HG03045 (cell line): ENCODE measurements around the gene VPS36.
"Not testable (repeated sequence)": the region's sequence is repeated elsewhere in the genome, so short reads cannot be mapped to it uniquely, and the experiment has no call there.

Source experiments
- ATAC-seq: cut with Tn5 transposase; IDR thresholded peaks from one replicate; pipeline ENCODE4 v1.9.1; 2021; ENCODE audit warnings: mild to moderate bottlenecking, moderate library complexity; ENCODE audit not compliant: unreplicated experiment

VPS36 gene

GRCh38 chr13:52447354-52447753 is 3.1 kb downstream of the VPS36 start:
- ATAC-seq = no peak

DNA sequence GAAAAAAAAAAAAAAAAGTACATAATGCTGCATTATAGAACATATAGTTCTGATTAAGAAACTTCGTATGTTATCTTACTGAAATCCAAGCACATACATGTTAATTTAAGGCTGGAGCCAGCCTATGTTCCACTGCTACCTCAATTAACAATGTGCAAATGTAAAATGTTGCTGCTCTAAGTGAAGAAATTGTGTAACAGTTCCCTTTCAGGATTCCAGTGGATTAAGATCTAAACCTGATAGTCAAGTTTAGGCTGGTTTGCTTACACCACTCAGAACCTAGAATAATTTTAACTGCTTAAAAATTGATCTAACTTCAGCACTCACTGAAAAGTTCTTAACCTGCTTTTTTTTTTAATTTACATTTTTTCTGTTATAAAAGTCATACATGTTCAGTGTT is 4.2 kb downstream of the VPS36 start:
- no peak for ATAC-seq

DNA sequence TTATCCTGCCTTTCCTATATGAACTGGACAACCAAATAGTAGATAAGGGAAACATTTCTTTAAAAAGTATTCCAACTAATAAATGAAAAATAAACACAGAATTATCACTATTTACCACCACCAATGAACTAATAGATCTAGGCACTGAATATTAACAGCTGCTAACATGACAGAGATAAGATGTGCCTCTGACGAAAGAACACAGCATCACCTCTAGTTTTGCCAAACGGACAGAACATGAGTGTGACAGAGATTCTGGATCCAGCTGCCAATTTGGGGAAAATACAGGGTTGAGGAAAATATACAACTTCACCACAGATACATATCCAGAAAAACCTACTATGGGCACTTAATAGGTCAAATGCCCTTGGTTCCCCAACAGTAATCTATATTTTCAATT is 18.0 kb downstream of the VPS36 start:
- ATAC-seq = no peak

DNA sequence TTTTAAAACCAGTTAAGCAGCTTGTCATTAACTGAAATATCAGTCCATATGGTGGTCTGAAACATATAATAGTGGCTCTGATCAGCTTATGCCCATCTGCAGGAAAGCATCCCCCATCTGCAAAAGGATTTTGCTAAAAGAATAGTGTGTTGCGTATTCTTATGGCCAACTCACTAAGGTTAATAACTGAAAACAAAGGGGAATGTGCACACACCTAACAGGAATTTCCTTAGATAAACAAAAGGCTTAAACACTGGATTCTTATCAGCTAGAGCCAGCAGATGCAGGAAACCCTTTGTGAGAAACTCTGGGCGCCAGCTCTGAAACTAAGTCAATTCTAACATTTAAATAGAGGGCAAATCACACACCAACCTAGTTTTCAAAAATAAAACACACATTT is 22.1 kb downstream of the VPS36 start:
- no peak for ATAC-seq

DNA sequence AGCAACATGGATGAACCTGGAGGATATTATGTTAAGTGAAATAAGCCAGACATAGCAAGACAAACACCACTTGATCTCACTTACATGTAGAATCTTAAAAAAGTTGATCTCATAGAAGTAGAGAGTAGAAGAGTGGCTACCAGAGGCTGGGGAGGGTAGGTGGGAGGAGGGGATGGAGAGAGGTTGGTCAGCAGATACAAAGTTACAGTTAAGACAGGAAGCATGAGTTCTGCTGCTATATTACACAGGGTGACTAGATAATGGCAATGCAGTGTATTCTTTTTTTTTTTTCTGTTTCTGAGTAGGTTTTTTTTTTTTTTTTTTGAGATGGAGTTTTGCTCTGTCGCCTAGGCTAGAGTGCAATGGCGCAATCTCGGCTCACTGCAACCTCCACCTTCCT is 29.2 kb downstream of the VPS36 start:
- ATAC-seq = no peak

DNA sequence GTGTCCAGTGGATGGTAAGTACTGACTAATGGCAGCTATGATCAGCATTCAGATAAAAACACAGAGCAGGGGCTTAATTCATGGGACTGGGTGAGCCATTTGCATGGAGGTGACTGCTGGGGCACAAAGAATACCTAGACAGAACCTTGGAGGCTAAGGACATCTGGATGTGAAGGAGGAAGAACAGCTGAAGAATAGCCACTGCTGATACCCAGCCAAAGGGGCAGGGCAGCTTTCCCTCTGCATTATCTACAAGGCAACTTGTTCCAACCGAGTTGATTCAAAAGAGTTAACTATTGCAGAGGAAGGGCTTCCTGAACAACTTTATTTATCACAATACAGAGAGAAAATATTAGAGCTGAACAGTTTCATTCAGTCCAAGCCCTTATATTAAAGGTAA is 31.4 kb downstream of the VPS36 start:
- ATAC-seq = no peak

DNA sequence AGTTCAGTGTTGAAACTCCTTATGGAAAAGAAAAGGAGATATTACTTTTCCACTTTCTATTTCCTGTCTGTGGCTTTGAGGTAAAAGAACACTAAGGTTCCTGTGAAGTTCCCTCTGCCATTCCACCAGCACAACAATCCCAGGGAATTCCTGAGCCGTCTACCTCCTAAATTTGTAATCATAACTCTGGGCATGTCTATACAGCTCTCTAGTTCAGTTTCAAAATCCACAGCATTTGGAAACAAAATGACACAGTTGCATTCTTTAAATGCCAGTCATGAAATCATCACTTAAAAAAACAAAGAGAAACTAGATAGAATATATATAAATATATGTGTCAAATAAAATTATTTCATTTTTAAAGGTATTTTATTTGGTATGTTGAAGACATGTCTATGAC is 35.5 kb downstream of the VPS36 start:
- ATAC-seq = no peak

GRCh38 chr13:52414051-52414450 is 36.4 kb downstream of the VPS36 start:
- ATAC-seq = no peak

DNA sequence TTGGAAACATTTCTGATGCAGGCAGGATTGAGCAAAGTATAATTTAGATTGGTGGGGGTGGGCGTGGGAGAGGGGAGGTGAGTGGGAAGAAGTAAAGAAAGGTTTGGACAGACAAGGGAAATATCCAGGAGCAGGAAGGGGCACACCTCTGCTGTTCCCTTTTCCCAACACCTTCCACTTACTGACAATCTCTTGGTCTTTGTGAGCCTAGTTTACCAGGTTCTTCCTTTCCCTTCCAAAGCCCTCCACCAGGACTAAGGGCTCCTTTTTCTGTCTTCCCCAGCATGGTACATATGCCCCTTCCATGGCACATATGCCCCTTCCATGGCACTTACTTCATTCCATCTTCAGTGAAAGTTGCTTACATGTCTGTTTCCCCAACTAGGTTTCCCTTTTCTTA is 38.3 kb downstream of the VPS36 start:
- no peak for ATAC-seq

DNA sequence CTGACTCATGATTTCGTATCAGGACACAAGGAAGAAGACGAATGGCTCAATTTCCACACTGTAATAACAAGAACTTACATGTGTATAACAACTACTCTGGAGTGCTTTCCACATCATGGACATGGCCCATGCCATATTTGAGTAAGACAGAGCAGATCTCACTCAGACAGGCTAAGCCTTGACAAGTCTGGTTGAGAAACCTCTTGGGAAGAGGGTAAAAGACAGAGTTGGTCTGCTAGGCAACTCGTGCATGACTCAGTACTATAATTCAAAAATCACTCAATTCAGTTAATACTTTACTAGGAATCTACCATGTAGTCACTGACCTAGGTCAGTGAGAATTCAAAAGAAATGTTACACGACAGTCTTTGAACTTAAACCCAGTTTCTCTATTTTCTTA is 38.8 kb downstream of the VPS36 start:
- ATAC-seq = peak; percentile 89

GRCh38 chr13:52408071-52408658 is 42.3 kb downstream of the VPS36 start:
- not testable (repeated sequence) for ATAC-seq

DNA sequence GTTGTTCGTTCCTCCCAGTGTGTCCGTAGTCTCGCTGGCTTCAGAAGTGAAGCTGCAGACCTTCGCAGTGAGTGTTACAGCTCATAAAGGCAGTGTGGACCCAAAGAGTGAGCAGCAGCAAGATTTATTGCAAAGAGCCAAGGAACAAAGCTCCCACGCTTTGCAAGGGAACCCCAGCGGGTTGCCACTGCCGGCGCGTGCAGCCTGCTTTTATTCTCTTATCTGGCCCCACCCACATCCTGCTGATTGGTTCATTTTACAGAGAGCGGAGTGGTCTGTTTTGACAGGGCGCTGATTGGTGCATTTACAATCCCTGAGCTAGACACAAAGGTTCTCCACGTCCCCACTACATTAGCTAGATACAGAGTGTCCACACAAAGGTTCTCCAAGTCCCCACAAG is 43.0 kb downstream of the VPS36 start:
- not testable (repeated sequence) for ATAC-seq

GRCh38 chr13:52406629-52407028 is 43.8 kb downstream of the VPS36 start:
- no peak for ATAC-seq

GRCh38 chr13:52405767-52406494 is 44.5 kb downstream of the VPS36 start, which contains the start of gene THSD1:
TSS of gene THSD1 (minus strand) at chr13:52406172. CDS start at chr13:52402600, 3,572 bp downstream.
- no peak for ATAC-seq

DNA sequence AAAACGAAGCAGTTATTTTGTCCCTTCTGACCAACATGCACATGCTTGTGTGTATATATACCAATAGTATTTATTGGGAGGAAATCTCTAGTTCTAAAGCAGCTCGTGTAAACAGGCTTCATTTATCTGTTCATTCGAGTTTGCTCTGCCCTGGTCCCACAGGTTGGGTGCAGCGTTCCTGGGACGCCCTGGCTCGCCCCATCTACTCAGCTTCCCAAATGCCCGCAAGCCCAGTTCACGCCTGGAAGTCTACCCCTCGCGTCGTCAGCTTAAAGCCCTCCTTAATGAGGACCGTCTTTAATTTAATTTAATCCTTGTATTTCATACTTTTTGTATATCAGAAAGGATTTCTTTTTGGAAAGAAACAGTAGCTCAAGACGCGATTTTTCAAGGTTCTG is 45.1 kb downstream of the VPS36 start:
- ATAC-seq = no peak

DNA sequence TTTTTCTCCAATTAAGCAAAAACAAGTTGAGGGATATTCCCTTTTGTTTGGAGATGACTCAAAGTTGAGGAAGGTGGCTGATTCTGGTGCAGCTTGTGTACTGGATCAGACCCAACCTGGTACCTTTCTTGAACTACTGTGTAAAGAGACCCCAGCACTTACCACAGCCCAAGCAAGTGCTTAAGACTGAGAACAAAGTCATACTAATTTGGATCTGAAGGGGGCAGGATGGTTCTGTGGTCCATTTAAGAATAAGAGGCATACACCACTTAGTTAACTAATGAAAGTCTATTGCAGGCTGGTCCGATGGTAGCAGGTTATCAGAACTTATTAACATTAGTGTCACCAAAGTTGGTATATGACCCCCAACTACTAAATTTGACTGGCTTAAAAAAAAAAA is 50.7 kb downstream of the VPS36 start:
- no peak for ATAC-seq

DNA sequence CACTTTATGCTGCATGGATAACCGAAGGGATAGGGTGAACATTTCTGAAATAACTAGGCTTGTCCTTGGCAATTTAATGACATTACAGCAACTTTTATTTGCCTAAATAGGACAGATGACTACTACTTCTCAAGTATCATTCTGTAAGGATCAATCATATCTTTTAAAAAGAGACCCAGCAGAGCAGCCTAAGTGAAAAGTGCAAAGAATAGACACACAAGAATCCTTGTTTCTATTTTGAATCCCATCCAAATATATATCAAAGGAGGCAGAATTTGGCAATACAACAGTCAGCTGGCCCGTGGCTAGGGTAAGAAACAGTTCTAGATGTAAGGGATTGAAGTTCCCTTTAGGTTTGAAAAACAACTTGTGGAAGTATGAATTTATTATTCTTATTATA is 51.4 kb downstream of the VPS36 start:
- ATAC-seq = no peak

GRCh38 chr13:52395704-52396103 is 54.7 kb downstream of the VPS36 start:
- no peak for ATAC-seq

- no peak for ATAC-seq
These were observed 55.8 kb downstream of the VPS36 start for GRCh38 chr13:52394586-52394985.

DNA sequence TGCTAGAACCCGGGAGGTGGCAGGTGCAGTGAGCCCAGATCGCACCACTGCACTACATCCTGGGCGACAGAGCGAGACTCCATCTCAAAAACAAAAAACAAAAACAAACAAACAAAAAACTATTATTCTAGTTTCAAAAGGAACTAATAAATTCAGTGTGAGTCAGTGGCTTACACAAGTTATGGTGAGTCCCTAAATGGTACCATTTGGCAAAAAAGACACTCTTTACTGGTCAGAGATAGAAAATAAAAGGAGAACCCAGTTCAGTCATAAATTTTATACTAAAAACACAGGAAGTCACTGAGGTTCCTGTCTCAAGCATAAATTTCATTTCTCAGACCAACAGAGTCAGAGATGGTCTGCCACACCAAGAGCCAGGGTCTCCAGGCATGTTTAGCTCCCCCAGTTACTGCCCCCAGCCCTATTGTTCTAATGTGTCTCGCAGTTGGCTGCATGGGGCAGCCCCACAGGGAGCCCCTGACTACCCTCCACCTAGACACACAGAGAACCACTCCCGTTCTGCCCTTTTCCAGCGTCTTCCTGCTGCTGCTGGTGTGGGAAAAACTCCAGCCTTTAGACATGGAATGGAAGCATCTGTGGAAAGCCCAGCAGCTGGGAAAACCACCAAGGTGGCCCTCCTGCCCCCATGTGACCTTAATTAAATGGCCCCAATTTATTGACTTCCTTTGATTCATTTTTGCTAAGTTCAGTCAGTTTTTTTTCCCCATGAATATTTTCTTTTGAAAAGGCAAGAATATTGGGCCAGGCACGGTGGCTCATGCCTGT is 56.7 kb downstream of the VPS36 start:
- ATAC-seq = no peak

GRCh38 chr13:52387721-52388120 is 62.7 kb downstream of the VPS36 start:
- no peak for ATAC-seq

DNA sequence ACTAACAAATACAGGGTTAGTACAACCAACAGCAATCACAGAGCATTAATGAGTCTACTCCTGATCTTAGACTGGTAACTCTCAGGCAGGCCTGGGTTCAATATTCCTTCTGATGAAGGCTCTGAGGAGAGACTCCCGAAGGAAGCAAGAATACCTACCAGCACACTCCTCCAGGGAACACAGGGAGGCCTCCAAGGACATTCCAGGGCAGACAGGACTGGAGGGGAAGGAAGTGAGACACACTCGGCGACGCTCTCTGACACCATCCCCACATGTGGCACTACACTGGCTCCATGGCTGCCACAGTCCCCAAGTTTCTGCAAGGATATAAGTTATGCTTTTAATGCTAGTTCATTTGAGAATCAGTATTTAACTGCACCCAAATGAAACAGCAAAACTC is 64.6 kb downstream of the VPS36 start:
- ATAC-seq = no peak
